ENCODE measurements around the gene ETS2.

Gene ETS2

GRCh38 chr21:38805328-38806152, at the start of gene ETS2:
ETS2 (plus strand) TSS chr21:38805929; CDS start chr21:38810035, 4,106 bp downstream.
- in situ Hi-C loops (cut with HindIII; ENCODE audit: low sequenced_read_pairs) = loop anchor here (5.0 kb wide), 1 partner anchor 68 kb away; no protein-coding TSS in a partner anchor

DNA sequence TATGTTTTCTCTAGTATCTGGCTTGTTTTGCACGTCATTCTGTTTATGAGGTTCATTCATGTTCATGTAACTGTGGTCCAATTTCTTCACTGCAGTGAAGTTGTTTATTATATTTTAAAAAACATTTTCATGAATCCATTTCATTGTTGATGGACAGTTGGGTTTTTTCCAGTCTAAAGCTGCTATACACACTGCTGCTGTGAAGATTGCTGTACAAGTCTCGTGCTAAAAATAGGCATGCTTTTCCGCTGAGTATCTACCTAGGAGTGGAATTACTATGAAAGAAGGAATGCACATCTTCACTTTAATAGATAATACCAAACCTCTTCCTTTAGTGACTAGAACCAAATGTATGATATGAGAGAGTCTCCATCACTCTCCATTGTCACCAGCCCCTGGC, 49.0 kb upstream of the ETS2 start:
- in situ Hi-C loops (cut with HindIII; ENCODE audit: low sequenced_read_pairs) = no loop called here

DNA sequence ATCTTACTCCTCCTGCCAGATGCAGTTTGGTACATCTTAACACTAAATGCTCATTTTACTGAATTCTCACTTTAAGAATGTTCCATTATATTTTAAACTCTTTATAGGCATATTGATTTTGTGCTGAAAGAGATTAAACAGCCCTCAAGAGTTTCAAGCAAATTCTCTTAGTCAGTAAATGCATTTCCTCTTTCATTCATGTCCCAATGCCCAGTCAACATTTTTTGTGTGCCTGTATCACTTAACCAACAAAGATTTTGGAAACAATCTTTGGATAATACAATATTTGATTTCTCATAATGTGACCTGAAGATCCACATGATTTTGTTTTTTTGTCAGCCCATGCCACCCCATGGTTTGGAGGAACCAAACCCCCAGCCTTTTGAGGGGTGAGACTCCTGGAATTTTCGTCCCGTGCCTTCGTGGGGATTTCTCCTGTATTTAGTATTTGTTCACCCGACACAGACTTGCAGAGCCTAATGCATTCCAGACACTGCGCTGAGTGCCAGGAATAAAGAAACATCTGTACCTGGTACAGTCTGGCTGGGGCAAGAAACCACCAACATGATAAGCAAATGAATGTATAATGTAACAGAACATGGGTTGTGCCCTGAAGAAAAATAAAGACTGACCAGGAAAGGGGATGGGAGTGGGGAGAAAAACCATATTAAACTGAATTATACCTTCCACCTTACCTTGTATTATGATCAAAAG, 47.1 kb upstream of the ETS2 start:
- in situ Hi-C loops (cut with HindIII; ENCODE audit: low sequenced_read_pairs) = no loop called here

- in situ Hi-C loops (cut with HindIII; ENCODE audit: low sequenced_read_pairs) = no loop called here
Measured at GRCh38 chr21:38759413-38759812, 46.3 kb upstream of the ETS2 start.

DNA sequence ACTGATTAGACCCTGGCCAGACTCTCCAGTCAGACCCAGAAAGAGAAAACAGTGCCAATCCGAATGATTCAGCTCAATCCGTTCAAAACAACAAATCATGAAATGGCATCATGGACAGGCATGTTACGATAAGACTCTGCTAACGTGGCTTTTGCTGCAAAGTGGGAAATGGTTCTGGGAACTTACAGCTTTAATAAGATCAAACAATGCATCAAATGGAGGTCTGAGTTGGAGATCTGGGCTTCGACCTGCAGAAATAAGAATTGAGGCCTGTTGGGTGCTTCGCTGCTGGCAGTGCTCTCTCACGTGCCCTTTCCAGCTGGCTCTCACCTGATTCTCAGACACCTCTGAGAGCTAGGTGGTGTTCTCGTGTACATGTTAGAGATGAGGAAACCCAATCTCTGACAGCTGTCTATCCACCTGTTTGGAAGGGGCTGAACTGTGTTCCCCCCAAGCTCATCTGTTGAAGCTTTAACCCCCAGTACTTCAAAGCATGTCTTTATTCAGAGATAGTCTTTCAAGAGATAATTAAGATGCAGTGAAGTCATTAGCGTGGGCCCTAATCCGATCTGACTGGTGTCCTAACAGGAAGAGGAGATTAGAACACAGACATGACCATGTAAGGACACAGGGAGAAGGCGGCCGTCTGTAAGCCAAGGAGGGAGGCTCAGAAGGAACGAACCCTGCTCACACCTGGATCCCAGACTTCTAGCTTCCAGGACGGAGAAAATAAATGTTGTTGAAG, 45.5 kb upstream of the ETS2 start:
- in situ Hi-C loops (cut with HindIII; ENCODE audit: low sequenced_read_pairs) = no loop called here

- in situ Hi-C loops (cut with HindIII; ENCODE audit: low sequenced_read_pairs) = no loop called here
Measured at GRCh38 chr21:38760762-38761155, 45.0 kb upstream of the ETS2 start.

DNA sequence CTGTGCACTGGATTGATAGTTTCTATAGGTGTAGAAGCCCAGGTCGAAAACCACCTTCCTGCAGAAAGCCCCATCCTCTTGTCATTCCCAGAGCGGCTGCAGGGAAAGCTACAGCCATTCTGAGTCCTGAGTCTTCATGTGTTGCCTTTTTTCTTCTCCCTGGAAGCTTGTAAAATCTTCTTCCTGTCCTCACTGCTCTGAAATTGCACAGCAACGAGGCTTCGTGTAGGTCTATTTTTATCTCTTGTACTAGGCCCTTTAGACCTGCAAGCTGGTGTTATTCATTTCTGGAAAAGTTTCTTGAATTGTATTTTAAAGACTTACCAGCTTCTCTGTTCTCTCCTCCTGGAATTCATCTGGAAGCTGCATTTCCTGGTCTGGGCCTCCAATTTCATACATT, 44.2 kb upstream of the ETS2 start:
- in situ Hi-C loops (cut with HindIII; ENCODE audit: low sequenced_read_pairs) = no loop called here

GRCh38 chr21:38765056-38765455, 40.7 kb upstream of the ETS2 start:
- in situ Hi-C loops (cut with HindIII; ENCODE audit: low sequenced_read_pairs) = no loop called here

DNA sequence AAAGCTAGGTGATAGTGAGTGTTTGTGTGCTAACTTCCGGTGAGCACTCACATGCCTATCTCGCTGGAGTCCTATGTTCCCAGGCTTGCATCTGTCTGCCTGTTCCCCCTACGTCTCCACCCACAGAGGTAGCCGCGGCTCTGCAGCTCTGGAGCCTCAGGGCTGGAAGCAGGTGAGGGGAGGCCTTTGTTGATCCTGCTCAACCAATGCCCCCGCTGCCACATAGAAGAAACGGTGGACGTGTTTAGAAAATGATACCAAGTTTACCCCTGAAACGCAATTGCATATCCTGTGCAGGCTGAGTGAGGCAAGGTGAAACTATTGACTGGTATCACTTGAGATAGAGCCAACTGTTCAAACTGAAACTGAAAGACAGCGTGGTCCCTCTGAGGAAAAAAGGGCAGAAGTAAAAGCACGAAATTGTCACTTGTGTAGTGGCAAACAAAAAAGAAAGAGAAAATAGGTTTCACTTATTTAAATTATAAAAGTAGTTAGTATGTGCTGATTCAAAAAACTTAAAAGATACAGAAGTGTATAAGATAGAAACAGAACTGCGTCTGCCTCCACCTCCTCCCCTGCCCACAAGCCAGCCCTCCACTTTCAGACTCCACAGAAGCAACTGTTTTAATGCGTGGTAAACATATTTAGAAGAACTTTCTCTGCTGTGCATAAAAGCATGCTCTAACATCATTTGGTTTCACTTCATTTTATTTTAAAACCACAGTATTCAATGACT, 38.6 kb upstream of the ETS2 start:
- in situ Hi-C loops (cut with HindIII; ENCODE audit: low sequenced_read_pairs) = no loop called here

DNA sequence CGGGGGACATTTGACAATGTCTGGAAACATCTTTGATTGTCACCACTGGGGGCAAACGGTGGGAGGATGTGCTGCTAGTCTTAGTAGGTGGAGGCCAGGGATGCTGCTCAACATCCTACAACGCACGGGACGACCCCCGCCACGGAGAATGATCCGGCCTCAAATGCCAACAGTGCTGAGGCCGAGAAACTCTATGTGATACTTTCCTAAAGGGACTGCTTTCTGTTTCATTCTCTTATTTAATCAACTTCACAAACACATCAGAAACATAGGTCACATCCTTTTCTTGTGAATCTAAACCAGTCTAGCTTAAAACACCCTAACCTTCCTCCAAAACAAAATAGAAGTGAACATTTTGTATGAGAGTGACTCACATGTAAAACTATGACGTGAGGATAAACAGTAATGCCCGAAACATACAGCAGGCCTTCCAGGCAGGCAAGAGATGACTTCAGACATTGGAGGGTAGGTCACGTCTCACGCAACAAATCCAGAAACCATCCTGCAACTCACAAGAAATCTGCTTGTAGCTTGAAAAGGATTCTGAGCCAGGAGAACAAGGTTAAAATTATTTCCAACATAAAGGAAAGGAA, 37.2 kb upstream of the ETS2 start:
- in situ Hi-C loops (cut with HindIII; ENCODE audit: low sequenced_read_pairs) = no loop called here

DNA sequence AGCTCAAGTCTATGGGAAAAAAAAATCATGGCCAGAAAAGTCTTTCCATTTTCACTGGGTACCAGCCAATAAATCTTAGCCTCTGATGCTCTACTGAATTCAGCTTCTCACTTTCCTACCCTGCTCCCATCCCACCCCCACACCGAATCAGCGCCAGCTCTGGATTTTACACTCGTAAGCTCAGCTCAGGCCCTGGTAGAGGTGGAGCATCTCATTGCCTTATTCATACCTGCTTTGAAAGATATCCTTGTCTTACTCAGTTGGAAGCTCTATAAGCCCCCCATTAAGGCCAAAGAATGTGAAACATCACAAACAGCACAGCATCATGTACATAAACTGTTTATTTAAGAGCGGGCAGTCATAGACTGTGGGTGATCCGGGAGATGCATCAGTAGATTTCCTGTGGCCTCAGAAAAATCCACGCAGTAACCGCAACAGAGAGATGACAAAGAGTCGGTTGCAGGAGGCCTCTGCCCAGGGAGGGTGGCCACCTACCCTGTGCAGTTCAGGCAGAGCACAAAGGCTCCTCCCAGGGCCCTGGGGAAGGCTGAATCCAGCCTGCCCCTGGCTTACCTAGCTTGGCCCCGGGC, 36.4 kb upstream of the ETS2 start:
- in situ Hi-C loops (cut with HindIII; ENCODE audit: low sequenced_read_pairs) = no loop called here

DNA sequence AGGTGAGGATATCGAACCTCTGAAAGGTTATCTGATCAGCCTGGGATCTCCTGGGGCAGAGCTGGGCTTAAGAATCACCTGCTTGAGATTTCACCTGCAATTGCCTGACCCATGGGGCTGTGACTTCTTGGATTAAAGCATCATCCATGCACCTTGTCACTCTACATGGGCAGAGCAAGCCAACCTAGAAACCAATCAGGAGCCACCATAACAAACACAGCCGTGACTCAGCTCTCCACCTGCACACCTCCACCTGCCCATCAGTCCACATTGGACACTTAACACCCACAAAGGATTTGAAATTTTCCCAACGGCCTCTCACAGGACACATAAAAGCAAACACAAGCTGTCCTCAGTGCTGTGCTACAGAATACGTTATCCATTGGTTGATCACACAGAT, 35.1 kb upstream of the ETS2 start:
- in situ Hi-C loops (cut with HindIII; ENCODE audit: low sequenced_read_pairs) = loop anchor here (5.0 kb wide), 2 partner anchors 52 to 103 kb away; no protein-coding TSS in a partner anchor

- in situ Hi-C loops (cut with HindIII; ENCODE audit: low sequenced_read_pairs) = loop anchor here (5.0 kb wide), 2 partner anchors 51 to 104 kb away; no protein-coding TSS in a partner anchor
Measured at GRCh38 chr21:38771536-38771935, 34.2 kb upstream of the ETS2 start.

- in situ Hi-C loops (cut with HindIII; ENCODE audit: low sequenced_read_pairs) = loop anchor here (5.0 kb wide), 2 partner anchors 50 to 105 kb away; no protein-coding TSS in a partner anchor
Measured at GRCh38 chr21:38772646-38773045, 33.1 kb upstream of the ETS2 start.

DNA sequence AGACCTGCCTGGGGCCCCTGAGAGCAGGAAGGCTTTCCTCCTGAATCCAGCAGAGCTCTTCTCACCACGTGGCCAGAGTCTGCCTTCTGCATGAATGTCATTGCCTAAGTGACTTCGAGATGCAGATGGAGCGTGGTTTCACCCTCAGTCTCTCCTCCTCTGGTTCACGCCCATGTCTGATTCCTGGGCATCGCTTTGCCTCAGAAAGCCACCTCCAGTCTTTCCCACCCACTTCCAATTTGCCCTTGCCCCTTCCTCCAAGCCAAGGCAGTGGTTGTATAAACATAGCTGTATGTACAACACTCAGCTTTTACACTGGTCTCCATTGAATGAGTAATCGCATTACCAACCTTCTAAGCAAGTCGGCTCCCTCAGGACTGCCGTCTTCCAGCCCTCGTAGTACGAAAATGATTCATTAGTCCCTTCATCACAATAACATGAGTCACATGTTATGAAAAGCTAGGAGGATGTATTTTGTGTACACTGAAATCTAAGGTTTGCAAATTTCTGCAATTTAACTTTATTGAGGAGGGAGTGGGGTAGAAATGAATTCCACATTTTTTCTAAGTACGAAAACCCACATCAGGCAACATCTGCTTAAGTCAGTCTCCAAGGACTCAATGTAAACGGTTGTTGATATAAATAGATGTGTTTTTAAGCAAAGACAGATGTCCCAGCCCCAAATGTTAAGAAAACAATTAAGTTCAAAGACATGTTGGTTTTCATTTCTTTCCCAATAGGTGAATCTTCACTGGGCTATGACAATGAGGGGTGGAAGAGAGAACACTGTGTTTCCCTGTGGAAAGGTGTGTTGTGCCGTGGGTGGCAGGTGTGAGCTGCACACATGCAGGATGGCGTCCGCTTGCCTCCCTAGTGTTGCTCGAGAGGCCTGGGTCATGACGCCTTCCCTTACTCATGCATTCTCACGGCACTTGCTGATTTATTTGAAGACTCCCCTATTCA, 32.3 kb upstream of the ETS2 start:
- in situ Hi-C loops (cut with HindIII; ENCODE audit: low sequenced_read_pairs) = loop anchor here (5.0 kb wide), 2 partner anchors 49 to 106 kb away; no protein-coding TSS in a partner anchor

GRCh38 chr21:38774152-38774551, 31.6 kb upstream of the ETS2 start:
- in situ Hi-C loops (cut with HindIII; ENCODE audit: low sequenced_read_pairs) = loop anchor here (5.0 kb wide), 2 partner anchors 48 to 107 kb away; no protein-coding TSS in a partner anchor

DNA sequence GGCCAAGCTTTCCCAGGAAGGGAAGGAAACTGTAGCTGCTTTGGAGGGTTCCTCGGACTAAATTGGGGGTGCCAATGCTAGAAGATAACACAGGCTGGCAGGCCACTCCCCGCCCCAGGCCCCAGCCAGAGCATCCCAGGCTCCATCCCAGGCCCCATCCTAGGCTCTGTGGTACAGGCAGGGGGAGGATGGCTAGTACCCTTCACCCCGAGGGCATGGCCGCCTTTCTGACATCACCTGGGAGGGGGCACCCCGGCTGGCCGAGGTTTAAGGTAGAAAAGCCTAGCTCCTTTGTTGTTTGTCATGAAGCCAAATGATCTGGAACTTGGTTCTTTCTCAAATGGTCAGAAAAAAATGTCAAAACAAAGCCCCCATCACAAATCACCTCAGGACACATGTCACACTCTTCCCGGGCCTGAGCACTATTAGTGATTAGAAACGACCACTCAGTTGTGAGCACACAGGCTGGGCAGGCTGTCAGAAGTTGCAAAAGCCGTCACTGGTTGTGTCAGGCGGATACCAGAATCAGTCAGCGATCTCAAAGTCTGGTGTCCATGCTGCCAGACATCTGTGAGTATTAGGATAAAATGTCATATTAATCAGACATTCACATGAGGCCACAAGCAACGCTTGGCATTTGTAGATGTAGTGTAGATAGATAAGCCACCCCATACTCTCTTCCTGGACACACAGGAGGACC, 31.0 kb upstream of the ETS2 start:
- in situ Hi-C loops (cut with HindIII; ENCODE audit: low sequenced_read_pairs) = loop anchor here (5.0 kb wide), 2 partner anchors 48 to 107 kb away; no protein-coding TSS in a partner anchor

- in situ Hi-C loops (cut with HindIII; ENCODE audit: low sequenced_read_pairs) = no loop called here
Measured at GRCh38 chr21:38775733-38776132, 30.0 kb upstream of the ETS2 start.
